ENCODE measurements around the gene ACADS.

GRCh38 chr12:120736404-120737331 is 11.0 kb downstream of the ACADS start:
- TF ChIP-seq EP300 (IDR thresholded peaks at IDR 0.05) (no peak), POLR2A (IDR thresholded peaks at IDR 0.05) (no peak), CTCF (IDR thresholded peaks at IDR 0.05) (no peak), POLR2AphosphoS5 (IDR thresholded peaks at IDR 0.05) (no peak)
